Endothelial cell of umbilical vein (primary cell): ENCODE data around the gene CXXC5. TPM values are rescaled to one million over a fixed set of nuclear protein-coding genes. Genes with fewer than 3 reads are reported as not detected.

Source experiments
- BruUV-seq: library from RNA; stranded (reverse); fragments of 400-500 nt; replicated peaks from 2 replicates; lab custom pipeline; 2021; lab: Mats Ljungman, UMichigan
- CTCF ChIA-PET: fragments of 300-600, 350-600 bp; sonication (Branson Sonifier 250); formaldehyde crosslinking; loops from one replicate; lab custom pipeline; 2021; ENCODE audit warnings: antibody characterized with exemption, inconsistent platforms; lab: Charles Lee
- POLR2A ChIA-PET: fragments of 300-600, 350-600 bp; sonication (Branson Sonifier 250); formaldehyde crosslinking; loops from one replicate; lab custom pipeline; 2021; ENCODE audit warnings: antibody characterized with exemption, inconsistent platforms; lab: Charles Lee
- DNase-seq: peaks from one replicate; pipeline ENCODE4 v3.0.0-alpha.2; 2011; ENCODE audit warnings: low read depth, low spot score
- FAIRE-seq: peaks from 2 replicates; lab custom pipeline; 2011; peaks lifted over from hg19 to GRCh38; lab: Jason Lieb, UNC
- H2AFZ ChIP-seq: 2 replicates; pipeline ENCODE4 v1.6.0; 2012; ENCODE audit warnings: low read depth, low read length, control low read depth, inconsistent platforms
- H3K27ac ChIP-seq: 2 replicates; pipeline ENCODE4 v1.5.1; 2011; ENCODE audit warnings: low read depth, mild to moderate bottlenecking, control low read depth, low read length, moderate library complexity; ENCODE audit not compliant: insufficient read depth
- H3K27me3 ChIP-seq, 2 experiments: 2 replicates each; pipeline versions ENCODE4 v1.6.0 to v1.6.1; 2011; ENCODE audit warnings: low read length in 2 of 2, mixed read lengths in 1 of 2; ENCODE audit not compliant: control insufficient read depth in 2 of 2, insufficient read depth in 2 of 2
- H3K36me3 ChIP-seq, 2 experiments: 2 replicates in 1 of 2; 3 replicates in 1 of 2; pipeline ENCODE4 v1.5.1; 2011; ENCODE audit warnings: low read length in 2 of 2, mild to moderate bottlenecking in 1 of 2, moderate library complexity in 1 of 2; ENCODE audit not compliant: control insufficient read depth in 2 of 2, insufficient read depth in 2 of 2; ENCODE audit errors: extremely low read depth in 1 of 2
- H3K4me1 ChIP-seq: 3 replicates; pipeline ENCODE4 v1.5.1; 2011; ENCODE audit warnings: mild to moderate bottlenecking, low read length; ENCODE audit not compliant: control insufficient read depth, insufficient read depth; ENCODE audit errors: extremely low read depth
- H3K4me2 ChIP-seq: 2 replicates; pipeline ENCODE4 v1.6.1; 2011; ENCODE audit warnings: low read length, control low read depth, mixed read lengths; ENCODE audit not compliant: insufficient read depth
- H3K4me3 ChIP-seq, 3 experiments: fragments of 200-600 bp in 1 of 3; sonication (generic), shearing (Covaris generic) in 1 of 3; replicated peaks in 1 of 3; 2 replicates each; pipeline ENCODE4 v1.5.1; 2011 to 2016; ENCODE audit warnings: control low read depth in 3 of 3, low read length in 3 of 3, mild to moderate bottlenecking in 2 of 3, inconsistent platforms in 1 of 3, low read depth in 1 of 3, moderate library complexity in 1 of 3; ENCODE audit not compliant: insufficient read depth in 1 of 3
- H3K79me2 ChIP-seq: 2 replicates; pipeline ENCODE4 v1.6.0; 2012; ENCODE audit warnings: low read length, inconsistent platforms; ENCODE audit not compliant: control insufficient read depth, insufficient read depth
- H3K9ac ChIP-seq: replicated peaks from 2 replicates; pipeline ENCODE3; 2011; ENCODE audit warnings: low read length, control low read depth; ENCODE audit not compliant: insufficient read depth; ENCODE audit errors: extremely low read depth
- H3K9me1 ChIP-seq: replicated peaks from 3 replicates; pipeline ENCODE4 v1.6.0; 2011; ENCODE audit warnings: mild to moderate bottlenecking, low read length; ENCODE audit not compliant: control insufficient read depth, insufficient read depth; ENCODE audit errors: extremely low read depth
- H3K9me3 ChIP-seq: replicated peaks from 2 replicates; pipeline ENCODE4 v1.5.1; 2012; ENCODE audit warnings: low read length, inconsistent platforms; ENCODE audit not compliant: control insufficient read depth, insufficient read depth
- H4K20me1 ChIP-seq: replicated peaks from 2 replicates; pipeline ENCODE3; 2011; ENCODE audit warnings: mild to moderate bottlenecking, low read length; ENCODE audit not compliant: control insufficient read depth, insufficient read depth; ENCODE audit errors: extremely low read depth
- CTCF ChIP-seq, 2 donors: IDR thresholded peaks; 1 replicate in 1 of 2; 2 replicates in 1 of 2; pipeline ENCODE4 v1.5.1; 2011; ENCODE audit warnings: low read length in 2 of 2, mild to moderate bottlenecking in 2 of 2, moderate library complexity in 2 of 2, control low read depth in 1 of 2, inconsistent platforms in 1 of 2, low read depth in 1 of 2; ENCODE audit not compliant: insufficient read depth in 1 of 2; ENCODE audit errors: extremely low read depth in 1 of 2
- EZH2 ChIP-seq: IDR thresholded peaks from 2 replicates; pipeline ENCODE4 v1.6.1; 2012; ENCODE audit warnings: borderline replicate concordance, low read depth, mild to moderate bottlenecking, moderate library complexity, low read length, inconsistent platforms; ENCODE audit not compliant: severe bottlenecking
- FOS ChIP-seq: IDR thresholded peaks from 2 replicates; pipeline ENCODE4 v1.6.1; 2011; ENCODE audit warnings: mild to moderate bottlenecking, low read length, moderate library complexity, borderline replicate concordance; ENCODE audit not compliant: insufficient read depth
- GATA2 ChIP-seq: IDR thresholded peaks from 2 replicates; pipeline ENCODE4 v1.7.0; 2011; ENCODE audit warnings: low read depth, mild to moderate bottlenecking, moderate library complexity, mixed read lengths, low read length; ENCODE audit not compliant: insufficient read length, insufficient read depth
- JUN ChIP-seq: IDR thresholded peaks from 2 replicates; pipeline ENCODE4 v1.6.1; 2011; ENCODE audit warnings: borderline replicate concordance, low read depth; ENCODE audit not compliant: insufficient read length, insufficient read depth
- MAX ChIP-seq: IDR thresholded peaks from 2 replicates; pipeline ENCODE4 v1.6.1; 2011; ENCODE audit not compliant: insufficient read depth, insufficient read length
- MYC ChIP-seq: IDR thresholded peaks from one replicate; pipeline ENCODE4 v1.6.1; 2011; ENCODE audit warnings: mild to moderate bottlenecking, low read depth, low read length
- POLR2A ChIP-seq: IDR thresholded peaks from 2 replicates; pipeline ENCODE4 v1.6.1; 2012; ENCODE audit warnings: low read depth, mild to moderate bottlenecking, control low read depth, low read length
- POLR2AphosphoS5 ChIP-seq: IDR thresholded peaks from 2 replicates; pipeline ENCODE4 v1.6.1; 2012; ENCODE audit warnings: low read depth, mild to moderate bottlenecking, control low read depth, low read length, moderate library complexity; ENCODE audit not compliant: insufficient read depth
- dilution Hi-C: fragments of 300-500 bp; cut with MboI; formaldehyde crosslinking; loops from one replicate; pipeline ENCODE4 v1.15.0; 2019; ENCODE audit warnings: low sequenced_read_pairs; ENCODE audit not compliant: extremely low pct_ligation_motif_present
- intact Hi-C: fragments of 100-400 bp; cut with micrococcal nuclease; formaldehyde crosslinking; loops from one replicate; pipeline ENCODE4 v1.10.0; 2022
- polyA plus RNA-seq, 4 experiments: library from polyadenylated mRNA; depleted of rRNA in 3 of 4; stranded (reverse) in 3 of 4; unstranded in 1 of 4; fragments of >200 nt; gene quantifications; 2 replicates each; pipeline versions ENCODE4 v1.2.1 to v1.2.3, GENCODE V29; 2011 to 2012; ENCODE audit warnings: missing spikeins in 1 of 4
- total RNA-seq: library from RNA; stranded (reverse); gene quantifications from 2 replicates; pipeline ENCODE4 v1.2.3, GENCODE V29; 2021

Gene CXXC5
- total and polyA plus RNA-seq, 2 donors (not counting 3 experiments of a cell fraction or from before 2014, with no cell fraction given) = 2.7 to 5.5 TPM

- POLR2A ChIA-PET = no interaction called here
- no peaks in the 10 kb centered on the region for H3K36me3 ChIP-seq
- no peaks in the 10 kb centered on the region for H3K9me1 ChIP-seq
- no peak overlapping the region for H2AFZ ChIP-seq
- CTCF ChIA-PET = interaction anchor here (1.7 to 8.6 kb wide), 5 partner anchors 11 to 120 kb away, joined by 5 to 161 read pairs (median 16); no protein-coding TSS in a partner anchor
- dilution Hi-C loops = loop anchor here (10.0 kb wide), 1 partner anchor 118 kb away; no protein-coding TSS in a partner anchor
- no peak overlapping the region for H3K9ac ChIP-seq
- peaks cover 23% of the 10 kb centered on the region for H3K4me1 ChIP-seq
- H3K27ac ChIP-seq = no peak overlapping the region
- no peaks in the 10 kb centered on the region for H4K20me1 ChIP-seq
- TF ChIP-seq FOS (no peak), GATA2 (no peak), MYC (no peak), JUN (no peak), MAX (no peak), POLR2AphosphoS5 (no peak), POLR2A (no peak), EZH2 (no peak), CTCF (IDR thresholded peaks at IDR 0.05; ENCODE audit: extremely low read depth in 1 of 2, insufficient read depth in 1 of 2, low read depth in 1 of 2, low read length in 2 of 2) (no peak)
- FAIRE-seq (no peak), DNase-seq (no peak)
- BruUV-seq = no TSS peak
- H3K79me2 ChIP-seq = no peaks in the 10 kb centered on the region
- H3K27me3 ChIP-seq = peaks cover 9 to 24% of the 10 kb centered on the region in 2 experiments
- no peaks in the 10 kb centered on the region for H3K9me3 ChIP-seq
- intact Hi-C loops = no loop called here
- no peak overlapping the region for H3K4me2 ChIP-seq
- H3K4me3 ChIP-seq = no peak overlapping the region
These were observed 1.1 kb upstream of the CXXC5 start for GRCh38 chr5:139646912-139647505.
